GM19351 (cell line): Measurements from ENCODE around the gene STK33.
"Not testable (repeated sequence)": the region's sequence is repeated elsewhere in the genome, so short reads cannot be mapped to it uniquely, and the experiment has no call there.

Experiments used
- ATAC-seq: cut with Tn5 transposase; IDR thresholded peaks from one replicate; pipeline ENCODE4 v1.9.1; 2021; ENCODE audit warnings: mild to moderate bottlenecking, moderate library complexity; ENCODE audit not compliant: unreplicated experiment

STK33 gene

GRCh38 chr11:8545698-8546366, 48.2 kb downstream of the STK33 start:
- no peak for ATAC-seq

DNA sequence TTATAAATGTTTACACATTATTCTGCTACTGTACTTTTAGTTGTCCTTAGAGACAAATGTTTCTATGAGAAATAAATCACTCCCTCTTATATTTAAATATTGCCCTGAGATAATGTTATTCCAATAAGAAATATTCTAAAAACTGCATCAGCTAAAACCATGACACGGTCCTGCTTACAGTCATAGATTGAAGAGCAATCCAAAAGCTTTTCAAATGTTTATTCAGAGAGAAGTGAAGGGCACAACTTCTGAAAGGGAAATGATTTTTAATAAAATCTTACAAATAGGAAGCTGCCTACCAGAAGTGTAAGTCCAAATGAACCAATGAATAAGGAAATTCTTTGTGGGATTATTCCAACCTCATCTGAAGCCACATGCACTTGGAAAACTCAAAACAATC, 49.2 kb downstream of the STK33 start:
- no peak for ATAC-seq

- ATAC-seq = no peak
Observed at GRCh38 chr11:8543278-8543677, 50.8 kb downstream of the STK33 start.

- no peak for ATAC-seq
Observed at GRCh38 chr11:8541448-8541847, 52.6 kb downstream of the STK33 start.

DNA sequence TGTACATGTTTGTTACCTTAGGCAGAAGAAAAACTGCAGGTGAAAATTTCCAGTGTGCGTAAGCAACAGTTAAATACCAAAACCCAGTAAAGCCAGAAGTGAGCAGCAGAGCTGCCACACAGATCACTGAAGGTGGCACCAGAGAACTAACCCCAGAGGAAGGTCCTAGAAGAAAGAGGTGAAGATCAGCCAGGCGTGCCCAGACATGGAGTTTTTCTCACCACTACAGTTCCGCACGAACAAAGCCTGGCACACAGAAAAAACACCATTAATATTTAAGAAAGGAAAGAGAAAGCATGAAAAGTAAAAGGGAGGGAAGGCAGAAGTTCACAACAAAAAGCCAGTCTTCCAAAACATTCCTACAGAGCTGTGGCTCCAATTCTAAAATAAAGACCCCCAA, 60.7 kb downstream of the STK33 start:
- ATAC-seq = peak; percentile 59

DNA sequence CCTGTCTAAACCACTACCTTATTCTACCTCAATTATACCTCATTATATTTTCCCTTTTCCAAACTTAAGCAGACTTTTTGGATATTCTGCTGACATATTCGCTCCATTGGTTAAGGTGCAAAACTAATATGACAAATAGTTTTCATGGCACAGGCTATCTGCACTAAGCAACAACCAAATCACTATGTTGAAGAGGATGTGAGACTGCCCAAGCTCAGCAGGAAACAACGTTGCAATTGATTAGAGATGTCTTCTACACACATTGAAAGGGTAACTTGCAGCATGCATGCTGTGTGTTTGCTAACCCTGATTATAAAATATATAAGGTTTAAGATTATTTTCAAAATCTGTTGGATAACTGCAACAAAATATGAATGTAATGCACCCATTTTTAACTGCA, 61.6 kb downstream of the STK33 start:
- ATAC-seq = peak; percentile 80

DNA sequence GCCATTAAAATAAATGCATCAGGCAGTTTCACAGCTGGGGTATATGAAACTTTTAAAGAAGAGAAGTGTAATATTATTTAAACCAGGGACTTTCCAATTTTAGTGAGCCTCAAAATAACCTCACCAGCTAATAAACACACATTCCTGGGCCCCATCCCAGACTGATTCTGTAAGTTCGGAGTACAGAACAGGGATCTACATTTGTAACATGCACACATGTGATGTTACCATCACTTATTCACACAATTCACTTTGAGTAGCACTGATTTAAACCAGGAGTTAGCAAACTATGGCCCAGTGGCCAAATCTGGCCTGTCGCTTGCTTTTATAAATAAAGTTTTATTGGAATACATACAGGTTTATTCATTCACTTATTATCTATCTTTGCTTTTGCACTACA, 62.0 kb downstream of the STK33 start:
- no peak for ATAC-seq

- no peak for ATAC-seq
Observed at GRCh38 chr11:8531312-8531711, 62.7 kb downstream of the STK33 start.

GRCh38 chr11:8527939-8528338, 66.1 kb downstream of the STK33 start:
- ATAC-seq = no peak

DNA sequence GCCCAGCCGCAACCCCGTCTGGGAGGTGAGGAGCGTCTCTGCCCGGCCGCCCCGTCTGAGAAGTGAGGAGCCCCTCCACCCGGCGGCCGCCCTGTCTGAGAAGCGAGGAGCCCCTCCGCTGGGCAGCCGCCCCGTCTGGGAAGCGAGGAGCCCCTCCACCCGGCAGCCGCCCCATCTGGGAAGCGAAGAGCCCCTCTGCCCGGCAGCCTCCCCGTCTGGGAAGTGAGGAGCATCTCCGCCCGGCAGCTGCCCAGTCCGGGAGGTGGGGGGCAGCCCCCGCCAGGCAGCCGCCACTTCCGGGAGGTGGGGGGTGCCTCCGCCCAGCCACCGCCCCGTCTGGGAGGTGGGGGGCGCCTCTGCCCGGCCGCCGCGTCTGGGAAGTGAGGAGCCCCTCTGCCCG, 70.6 kb downstream of the STK33 start:
- ATAC-seq = no peak

DNA sequence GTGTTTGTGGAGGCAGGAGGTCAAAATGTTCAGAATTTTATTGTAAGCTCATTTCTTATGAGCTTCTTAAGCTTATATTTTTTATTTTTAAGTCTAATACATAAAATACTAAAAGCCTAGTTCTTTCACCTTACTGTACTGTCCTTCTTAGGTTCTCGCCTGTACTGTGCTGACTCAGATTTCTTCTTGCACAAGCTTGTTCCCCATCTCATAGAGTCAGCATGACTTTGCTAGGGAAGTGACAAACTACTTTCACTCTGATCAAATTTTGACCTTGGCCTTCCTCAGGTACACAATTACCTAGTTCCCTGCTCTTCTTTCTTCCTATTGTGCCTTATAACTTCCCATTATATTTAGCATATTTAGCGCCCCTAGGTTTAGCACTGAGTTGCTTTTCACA, 81.5 kb downstream of the STK33 start:
- ATAC-seq = no peak

- ATAC-seq = no peak
Observed at GRCh38 chr11:8503910-8504364, 90.1 kb downstream of the STK33 start.

GRCh38 chr11:8501836-8502235, 92.2 kb downstream of the STK33 start:
- ATAC-seq = no peak

- no peak for ATAC-seq
Observed at GRCh38 chr11:8488395-8488794, 105.6 kb downstream of the STK33 start.

GRCh38 chr11:8487261-8487660, 106.8 kb downstream of the STK33 start:
- no peak for ATAC-seq

DNA sequence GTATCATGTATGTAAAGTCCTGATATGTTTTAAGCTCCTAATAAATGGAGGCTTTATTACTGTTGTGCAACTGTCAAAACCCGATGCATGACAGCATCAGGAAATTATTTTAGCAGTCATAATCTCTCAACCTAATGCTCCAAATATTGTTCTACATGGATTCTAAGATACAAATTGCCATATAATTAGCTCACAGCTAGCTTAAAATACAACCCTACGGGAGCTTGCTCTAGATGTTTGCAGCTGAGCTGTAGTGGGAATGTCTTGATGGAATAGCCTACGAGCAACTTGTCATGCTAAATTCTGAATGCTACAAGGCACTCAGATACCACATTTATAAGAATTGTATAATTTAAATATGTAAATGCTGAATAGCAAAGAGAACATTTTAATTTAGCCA, 109.8 kb downstream of the STK33 start:
- no peak for ATAC-seq

DNA sequence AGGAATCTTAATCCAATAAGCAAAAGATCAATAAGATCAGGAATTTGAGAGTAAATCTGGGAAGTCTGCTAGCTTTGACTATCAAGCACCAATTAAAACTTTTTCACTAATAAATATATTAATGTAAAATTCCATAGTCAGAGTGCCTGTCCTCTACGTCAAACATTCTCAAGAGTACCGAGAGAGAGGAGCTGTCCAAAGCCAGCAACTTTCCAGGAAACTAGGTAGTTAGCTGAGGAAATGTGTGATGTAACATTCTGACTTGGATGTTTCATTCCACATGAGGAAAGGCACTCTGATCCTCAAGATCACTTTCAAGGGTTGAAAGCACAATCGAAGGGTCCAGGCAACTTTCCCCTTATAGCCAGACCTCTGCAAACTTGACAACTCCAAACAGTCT, 113.2 kb downstream of the STK33 start:
- no peak for ATAC-seq

DNA sequence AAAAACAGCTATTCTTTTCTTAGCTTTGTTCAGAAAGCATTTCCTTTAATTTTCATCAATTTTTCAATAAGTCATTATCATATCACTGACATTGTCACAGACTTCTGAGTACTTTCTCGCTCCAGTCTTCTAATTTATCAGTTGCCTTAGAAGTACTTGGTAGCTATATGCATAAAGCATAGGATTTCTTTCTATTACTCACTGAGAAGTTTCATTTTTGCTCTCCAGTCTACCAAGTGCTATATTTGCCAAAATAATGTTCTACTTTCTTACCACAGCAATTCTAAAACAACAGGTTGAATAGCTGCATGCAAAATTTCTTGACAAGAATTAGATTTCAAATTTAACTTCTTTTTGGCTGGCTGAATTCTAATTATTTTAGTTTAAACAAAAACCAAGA, 116.3 kb downstream of the STK33 start:
- ATAC-seq = peak; percentile 98

DNA sequence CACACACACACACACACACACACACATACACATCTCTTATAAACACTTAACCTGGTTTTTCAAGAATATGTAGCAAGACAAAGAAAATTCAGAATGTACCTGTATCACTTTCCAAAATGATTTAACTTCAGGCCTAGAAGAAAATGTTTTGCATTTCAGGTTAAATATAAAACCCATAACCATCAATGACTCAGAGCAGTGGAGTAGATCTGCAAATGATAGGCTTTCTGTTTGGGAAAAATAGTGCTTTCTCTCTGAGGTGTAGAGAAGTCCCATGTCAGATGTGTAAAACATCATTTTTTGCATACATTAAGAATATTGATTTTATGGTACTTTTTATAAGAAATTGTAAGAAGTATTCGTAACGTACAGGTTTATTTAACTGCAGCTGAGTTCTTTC, 116.9 kb downstream of the STK33 start:
- ATAC-seq = no peak

DNA sequence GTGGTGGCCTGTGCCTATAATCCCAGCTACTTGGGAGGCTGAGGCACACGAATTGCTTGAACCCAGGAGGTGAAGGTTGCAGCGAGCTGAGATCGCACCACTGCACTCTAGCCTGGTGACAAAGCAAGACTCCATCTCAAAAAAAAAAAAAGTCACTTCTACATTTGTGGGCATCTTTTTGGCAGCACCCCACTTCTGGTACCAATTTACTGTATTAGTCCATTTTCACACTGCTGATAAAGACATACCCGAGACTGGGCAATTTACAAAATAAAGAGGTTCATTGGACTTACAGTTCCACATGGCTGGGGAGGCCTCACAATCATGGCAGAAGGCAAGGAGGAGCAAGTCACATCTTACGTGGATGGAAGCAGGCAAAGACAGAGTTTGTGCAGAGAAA, 126.2 kb downstream of the STK33 start:
- not testable (repeated sequence) for ATAC-seq

DNA sequence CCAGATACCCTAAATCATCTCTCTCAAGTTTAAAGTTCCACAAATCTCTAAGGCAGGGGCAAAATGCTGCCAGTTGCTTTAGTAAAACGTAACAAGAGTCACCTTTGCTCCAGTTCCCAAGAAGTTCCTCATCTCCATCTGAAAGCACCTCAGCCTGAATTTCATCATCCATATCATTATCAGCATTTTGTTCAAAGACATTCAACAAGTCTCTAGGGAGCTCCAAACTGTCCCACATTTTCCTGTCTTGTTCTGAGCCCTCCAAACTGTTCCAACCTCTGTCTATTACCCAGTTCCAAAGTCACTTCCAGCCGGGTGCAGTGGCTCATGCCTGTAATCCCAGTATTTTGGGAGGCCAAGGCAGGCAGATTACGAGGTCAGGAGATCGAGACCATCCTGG, 126.7 kb downstream of the STK33 start:
- ATAC-seq = not testable (repeated sequence)

- not testable (repeated sequence) for ATAC-seq
Observed at GRCh38 chr11:8466884-8467283, 127.1 kb downstream of the STK33 start.

DNA sequence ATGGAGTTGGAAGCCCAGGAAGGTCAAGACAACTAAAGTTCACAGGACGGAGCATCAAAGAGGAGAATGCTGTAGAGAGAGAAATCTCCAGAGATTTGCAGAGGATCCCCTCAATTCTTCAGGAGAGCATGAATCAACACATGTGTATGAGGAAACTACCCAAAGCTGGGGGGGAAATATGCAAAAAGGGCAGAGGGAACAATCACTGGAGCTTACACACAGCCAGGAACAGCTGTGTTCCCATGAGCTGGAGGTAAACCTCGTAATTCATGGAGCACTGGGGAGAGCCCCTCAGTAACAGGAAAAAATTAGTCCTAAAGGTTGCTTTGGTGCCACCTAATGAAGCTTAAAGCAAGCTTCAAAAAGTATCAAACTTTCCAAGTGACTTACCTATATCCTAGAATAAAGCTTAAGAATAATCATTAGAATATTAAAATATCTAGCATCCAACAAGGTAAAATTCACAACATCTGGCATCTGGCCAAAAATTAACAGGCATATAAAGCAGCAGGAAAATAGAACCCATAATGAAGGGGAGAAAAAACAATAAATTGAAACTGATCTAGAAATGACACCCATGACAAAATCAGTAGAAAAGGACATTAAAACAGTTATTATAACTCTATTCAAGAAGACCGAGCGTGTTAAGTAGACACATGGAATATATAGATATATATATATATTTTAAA, 134.2 kb downstream of the STK33 start:
- no peak for ATAC-seq
